HG02623 (cell line): ENCODE data around the gene PTPRD.

Source experiments
- ATAC-seq: cut with Tn5 transposase; IDR thresholded peaks from one replicate; pipeline ENCODE4 v1.9.1; 2021; ENCODE audit warnings: moderate library complexity; ENCODE audit not compliant: unreplicated experiment

The PTPRD gene

DNA sequence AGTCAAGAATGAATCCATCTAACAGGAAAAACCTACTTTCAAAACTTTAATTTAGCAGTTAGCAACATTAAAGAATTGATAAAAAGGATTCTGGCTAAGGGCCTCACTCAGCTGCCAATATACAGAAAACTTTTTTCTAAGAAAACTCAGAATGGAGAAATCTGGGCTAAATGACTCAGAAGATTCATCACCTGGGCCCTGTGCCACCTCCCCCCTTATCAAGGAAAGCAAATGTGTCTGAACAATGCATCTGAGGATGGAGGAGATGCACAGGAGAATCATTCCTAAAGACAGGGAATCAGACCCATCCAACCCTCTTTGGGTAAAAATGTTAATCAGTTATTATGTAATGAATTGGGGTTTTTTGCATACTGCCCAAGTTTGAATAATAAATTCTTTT is 2221.2 kb downstream of the PTPRD start:
- ATAC-seq = no peak

GRCh38 chr9:8391132-8391531 is 2221.7 kb downstream of the PTPRD start:
- no peak for ATAC-seq

- no peak for ATAC-seq
Measured at GRCh38 chr9:8390571-8390970, 2222.2 kb downstream of the PTPRD start.

GRCh38 chr9:8389531-8389930 is 2223.3 kb downstream of the PTPRD start:
- ATAC-seq = no peak

DNA sequence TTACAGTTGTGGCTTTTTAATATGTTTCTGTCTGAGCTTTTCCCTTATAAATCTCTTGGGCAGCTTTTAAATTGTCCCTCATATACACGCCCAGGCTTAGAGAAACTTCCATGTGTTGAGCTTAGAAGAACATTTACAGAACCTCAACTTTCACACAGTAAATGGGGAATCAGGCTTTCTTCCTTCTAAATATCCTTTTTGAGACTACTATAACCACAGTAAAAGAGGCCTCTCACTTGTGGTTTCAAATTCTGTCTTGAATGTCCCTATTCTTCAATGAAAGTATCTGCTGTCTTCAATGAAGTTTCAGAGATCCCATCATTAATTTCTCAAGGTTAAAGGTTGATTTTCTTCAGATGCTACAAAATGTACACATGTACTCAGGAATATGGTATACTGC is 2224.7 kb downstream of the PTPRD start:
- no peak for ATAC-seq

- ATAC-seq = no peak
Measured at GRCh38 chr9:8384091-8384490, 2228.7 kb downstream of the PTPRD start.

GRCh38 chr9:8382777-8383527 is 2229.8 kb downstream of the PTPRD start:
- ATAC-seq = no peak

DNA sequence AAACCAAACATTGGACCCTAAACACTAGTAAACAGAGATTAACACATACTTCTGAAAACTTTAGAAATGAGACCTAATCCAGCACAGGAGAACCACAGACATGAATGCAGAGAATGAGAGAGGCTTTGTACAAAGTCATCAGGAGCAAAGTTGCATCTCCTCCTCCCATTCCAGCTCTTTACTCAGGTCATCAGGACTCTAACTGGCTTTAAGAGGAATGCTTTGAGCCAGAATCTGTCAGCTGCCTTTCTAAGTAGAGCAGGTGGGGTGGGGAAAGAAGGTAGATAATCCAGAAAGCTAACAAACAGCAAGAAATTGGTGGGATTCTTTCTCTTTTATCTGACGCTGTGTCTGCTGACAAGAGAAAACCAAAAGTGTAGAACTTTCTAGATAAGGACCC is 2230.5 kb downstream of the PTPRD start:
- no peak for ATAC-seq

- no peak for ATAC-seq
Measured at GRCh38 chr9:8381601-8382000, 2231.2 kb downstream of the PTPRD start.

- no peak for ATAC-seq
Measured at GRCh38 chr9:8374471-8374870, 2238.3 kb downstream of the PTPRD start.

GRCh38 chr9:8371686-8372085 is 2241.1 kb downstream of the PTPRD start:
- ATAC-seq = no peak

DNA sequence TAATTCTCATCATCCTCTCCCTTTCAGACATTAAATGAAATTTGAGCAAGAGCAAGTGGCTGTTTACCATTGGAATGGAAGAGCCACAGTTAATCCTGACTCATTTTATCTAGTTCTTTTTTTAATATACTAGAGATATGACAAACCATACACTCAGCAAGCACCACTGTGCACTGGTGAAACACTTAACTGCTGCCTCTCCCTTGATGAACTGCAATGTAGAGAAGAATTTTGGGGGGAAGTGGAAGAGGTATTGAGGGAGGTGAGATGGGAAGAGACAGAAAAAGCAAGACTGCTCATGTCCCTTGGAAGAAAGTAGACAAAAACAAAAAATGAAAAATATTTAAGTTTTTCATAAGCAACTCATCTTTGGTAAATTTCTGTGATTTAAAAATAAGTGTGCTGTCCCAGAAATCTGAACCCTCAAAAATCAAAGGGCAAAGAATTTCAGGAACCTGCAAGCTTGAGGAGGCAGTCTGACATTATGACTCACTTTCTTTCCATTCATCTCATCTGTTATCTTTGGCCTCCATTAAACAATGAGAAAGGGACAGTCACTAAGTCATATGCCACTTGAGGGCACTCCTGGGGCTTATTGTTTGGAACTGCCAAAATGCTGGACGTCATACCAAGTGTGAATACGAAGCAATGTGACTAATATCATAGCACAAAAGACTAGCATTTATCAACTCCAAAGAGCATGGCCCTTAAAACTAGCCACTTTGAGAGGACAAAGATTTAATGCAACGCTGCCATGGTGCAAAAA is 2246.5 kb downstream of the PTPRD start:
- no peak for ATAC-seq

DNA sequence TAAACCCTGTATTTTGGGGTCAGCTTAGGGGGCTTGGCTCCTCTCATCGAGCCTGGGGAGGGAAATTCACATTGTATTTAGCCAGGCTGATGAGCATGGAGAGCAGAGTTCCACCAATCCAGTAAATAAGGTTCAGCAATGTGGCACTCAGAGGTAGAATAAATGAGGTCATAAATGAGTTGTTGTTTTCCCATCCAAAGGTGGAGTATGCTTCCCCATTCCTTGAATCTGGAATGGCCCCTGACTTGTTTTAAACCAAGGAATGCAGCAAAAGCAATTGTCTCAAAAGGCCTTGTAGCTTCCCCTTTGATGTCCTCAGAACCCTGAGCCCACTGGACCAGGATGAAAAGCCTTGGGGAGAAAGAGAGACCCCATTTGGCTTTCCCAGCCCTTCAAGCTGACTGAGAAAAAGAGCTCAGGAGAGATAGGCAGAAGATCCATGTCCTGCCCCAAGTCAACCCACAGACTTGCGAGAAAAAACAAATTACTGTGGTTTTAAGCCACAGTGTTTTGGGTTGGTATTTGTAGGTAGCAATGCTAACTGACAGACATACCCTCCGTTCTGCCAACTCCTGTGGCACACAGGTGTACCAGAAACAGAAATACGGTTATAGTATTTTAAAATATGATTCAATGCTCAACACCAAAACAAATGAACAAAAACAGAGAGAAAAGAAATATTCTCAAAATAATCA is 2247.2 kb downstream of the PTPRD start:
- no peak for ATAC-seq

DNA sequence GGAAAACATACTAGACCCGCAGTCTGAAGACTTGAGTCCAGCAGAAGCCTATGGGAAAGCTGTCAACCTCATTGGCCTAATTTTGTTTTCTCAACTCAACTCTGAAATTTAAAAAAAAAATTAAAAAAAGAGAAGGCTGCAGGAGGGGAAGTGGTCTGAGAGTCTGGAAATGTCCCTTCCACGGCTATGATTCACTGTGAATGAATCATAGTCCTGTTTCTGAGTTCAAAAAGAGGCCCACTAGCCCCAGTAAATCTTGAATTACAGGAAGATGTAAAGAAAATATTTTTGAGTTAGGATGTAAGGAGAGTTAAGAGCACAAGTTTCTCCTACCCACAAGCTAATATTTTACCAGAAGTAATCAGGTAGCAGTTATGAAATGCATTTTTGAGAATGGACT is 2247.8 kb downstream of the PTPRD start:
- no peak for ATAC-seq

DNA sequence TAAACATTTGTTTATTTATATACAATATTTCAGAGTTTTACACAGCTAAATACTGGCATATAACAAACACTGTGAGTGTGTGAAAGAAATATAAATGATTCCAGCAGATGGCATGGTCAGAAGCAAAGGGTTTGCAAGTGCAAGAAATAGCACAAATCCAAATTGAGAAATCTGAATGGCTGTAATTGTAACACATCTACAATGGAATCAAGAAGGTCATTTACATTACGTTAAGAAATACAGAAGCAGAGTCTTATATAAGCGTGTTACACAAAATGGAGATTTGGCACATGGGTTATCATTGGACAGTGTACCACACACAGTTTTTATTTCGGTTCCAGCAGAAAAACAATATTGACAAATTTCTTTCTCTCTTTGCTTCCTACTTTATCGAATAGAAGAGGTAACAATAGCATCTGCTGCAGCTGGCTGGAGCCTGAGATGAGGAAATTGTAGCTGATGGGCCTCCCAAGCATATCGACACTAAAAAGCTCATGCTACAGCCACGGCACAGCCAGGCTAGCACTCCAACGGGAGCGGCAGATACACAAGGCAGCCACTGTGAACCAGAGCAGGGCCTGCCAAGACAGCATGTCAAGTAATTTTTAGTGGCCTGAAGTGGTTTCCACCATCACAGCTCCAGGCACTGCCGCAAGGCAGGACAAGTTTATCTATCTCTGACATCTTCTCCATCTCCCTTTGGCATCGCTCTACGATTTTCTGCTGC is 2248.6 kb downstream of the PTPRD start:
- no peak for ATAC-seq

GRCh38 chr9:8362250-8362649 is 2250.6 kb downstream of the PTPRD start:
- peak; percentile 39 for ATAC-seq

- ATAC-seq = no peak
Measured at GRCh38 chr9:8361364-8361763, 2251.4 kb downstream of the PTPRD start.

DNA sequence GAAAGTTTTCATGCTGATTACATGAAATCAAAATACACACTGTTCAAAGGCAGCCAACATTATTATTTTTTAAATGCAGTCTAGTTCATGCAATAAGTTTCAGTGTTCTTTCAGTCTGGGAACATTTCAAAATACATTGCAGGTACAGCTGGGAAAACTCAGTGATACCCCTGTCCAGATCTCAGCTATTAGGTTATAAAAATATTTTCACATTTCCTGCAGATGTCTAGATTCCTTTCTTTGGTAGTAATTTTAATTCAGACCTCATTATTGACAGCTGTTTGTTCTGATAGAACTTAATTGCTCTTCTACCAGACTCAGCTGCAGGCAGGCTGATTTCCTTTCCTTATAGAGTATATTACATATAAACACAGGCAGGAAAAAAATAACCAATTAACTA is 2256.4 kb downstream of the PTPRD start:
- no peak for ATAC-seq

DNA sequence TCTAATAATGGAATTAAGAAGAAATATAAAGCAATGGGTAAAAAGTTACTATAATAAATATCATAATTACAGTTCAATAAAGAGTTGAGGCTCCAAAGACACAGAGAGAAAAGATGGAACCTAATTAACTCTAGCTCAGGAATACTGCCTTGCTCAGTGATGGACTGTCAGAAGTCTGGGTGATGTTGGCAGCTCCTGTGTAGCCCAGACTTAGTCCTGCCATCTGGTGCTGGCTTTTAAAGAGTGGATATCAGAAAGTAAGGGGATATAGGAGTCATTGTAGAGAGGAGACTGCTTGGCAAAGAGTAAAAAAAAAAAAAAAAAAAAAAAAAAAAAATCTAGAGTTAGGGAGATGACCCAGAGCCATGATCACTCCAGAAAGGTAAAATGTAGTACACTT is 2261.4 kb downstream of the PTPRD start:
- ATAC-seq = no peak

DNA sequence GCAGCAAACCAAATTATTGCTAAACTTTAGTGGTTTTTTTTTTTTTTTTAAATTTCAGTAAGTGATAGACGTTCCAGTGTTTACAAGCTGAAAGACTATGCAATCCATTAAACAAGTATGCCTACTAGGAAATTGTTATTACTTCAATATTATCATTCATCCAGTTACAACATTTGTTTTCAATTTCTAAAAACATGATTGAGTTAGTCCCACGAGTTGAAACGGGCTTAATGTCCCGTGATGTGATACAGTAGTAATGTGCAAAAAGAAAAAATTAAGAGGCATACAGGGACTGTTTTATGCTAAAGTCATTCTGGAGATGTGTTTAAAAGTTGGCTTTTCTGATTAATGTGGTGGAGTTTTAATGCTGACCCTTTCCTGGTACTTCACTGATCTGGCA is 2262.9 kb downstream of the PTPRD start:
- ATAC-seq = no peak

DNA sequence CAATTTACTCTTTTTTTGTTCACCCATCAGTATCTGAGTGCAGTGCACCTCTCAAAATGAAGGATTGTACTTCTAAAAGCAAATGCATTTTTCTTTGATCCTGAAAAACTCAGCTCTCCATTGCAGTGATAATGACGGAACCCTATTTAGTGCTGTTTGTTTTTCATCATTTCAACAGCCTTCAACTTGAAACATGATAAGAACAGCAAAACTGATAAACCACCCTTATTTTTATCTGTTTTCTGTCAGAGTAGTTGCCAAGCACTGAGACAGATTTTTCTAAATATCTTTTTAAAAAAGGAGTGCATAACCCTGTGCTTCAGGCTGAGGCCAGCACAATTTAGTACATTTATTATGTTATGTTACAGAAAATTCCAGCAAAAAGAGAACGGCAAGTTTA is 2263.4 kb downstream of the PTPRD start:
- no peak for ATAC-seq
